ENCODE measurements around the gene CDKL5.

CDKL5 gene

DNA sequence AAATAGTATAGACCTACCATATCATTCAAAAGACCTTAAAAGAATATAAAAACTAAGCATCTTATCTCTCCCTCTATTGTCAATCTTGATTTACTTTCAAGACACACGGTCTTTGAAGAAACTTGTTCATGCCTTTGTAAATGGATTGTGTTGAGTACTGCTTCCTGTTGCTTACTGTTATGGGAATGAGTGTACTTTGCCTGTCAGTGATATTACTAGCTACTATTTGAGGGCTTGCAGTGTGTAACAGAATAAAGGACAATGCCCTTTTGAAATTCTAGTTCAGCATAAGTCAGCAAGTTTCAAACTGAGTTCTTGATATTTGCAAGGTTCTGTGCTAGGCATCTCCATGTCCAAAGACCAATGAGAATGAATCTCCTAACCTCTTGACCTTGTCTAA lies 36.0 kb downstream of the CDKL5 start:
- TF ChIP-seq CTCF (IDR thresholded peaks at IDR 0.05; ENCODE audit: low read depth, low read length, missing control alignments): no peak
- Histone ChIP-seq H3K27me3 (replicated peaks) (no peaks in the 10 kb centered on the region), H3K4me3 (ENCODE audit: low read depth, low read length) (no peak overlapping the region), H3K36me3 (replicated peaks) (no peaks in the 10 kb centered on the region), H3K27ac (no peak overlapping the region)
- in situ Hi-C loops (cut with HindIII; ENCODE audit: low pct_ligation_motif_present, low sequenced_read_pairs): no loop called here
- no peak for DNase-seq

DNA sequence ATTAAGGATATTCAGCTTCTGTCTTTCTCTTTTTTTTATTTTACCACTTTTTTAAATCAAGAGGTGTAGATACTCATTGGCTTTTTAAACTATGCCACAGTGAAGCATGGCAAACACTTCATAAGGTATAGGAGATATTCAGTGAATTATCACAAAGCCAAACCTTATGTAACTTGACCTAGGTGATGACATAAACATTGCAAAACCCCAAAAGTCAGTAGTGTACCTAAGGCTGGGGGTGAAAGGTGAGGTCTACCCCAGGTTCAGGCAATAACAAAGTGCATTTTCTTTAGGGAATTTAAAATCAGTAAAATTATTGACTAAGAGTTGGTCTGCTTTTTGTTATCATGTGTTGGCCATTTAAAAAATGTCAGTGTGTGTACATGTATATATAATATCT lies 39.1 kb downstream of the CDKL5 start:
- no peak overlapping the region for H3K4me3 ChIP-seq (ENCODE audit: low read depth, low read length)

DNA sequence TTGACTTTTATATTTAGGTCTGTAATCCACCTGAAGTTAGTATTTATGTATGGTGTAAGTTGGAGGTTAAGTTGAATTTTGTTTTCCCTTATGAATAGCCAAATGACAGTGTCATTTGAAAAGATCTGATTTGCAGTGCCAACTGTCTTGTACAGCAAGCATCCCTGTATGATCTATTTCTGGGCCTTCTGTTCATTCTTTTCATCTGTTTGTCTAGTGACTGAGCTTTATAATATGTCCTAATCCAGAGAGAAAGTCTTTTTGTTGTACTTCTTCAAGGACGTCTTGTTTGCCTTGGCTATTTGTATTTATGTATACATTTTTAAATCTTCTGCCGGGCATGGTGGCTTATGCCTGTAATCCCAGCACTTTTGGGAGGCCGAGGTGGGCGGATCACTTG lies 39.6 kb downstream of the CDKL5 start:
- no peak for DNase-seq
- in situ Hi-C loops (cut with HindIII; ENCODE audit: low pct_ligation_motif_present, low sequenced_read_pairs): no loop called here
- Histone ChIP-seq H3K27me3 (replicated peaks) (no peaks in the 10 kb centered on the region), H3K27ac (no peak overlapping the region), H3K4me3 (ENCODE audit: low read depth, low read length) (no peak overlapping the region), H3K36me3 (replicated peaks) (no peaks in the 10 kb centered on the region)
- no peak for TF ChIP-seq CTCF (IDR thresholded peaks at IDR 0.05; ENCODE audit: low read depth, low read length, missing control alignments)

More for the DNA sequence above, 39.1 kb downstream of the CDKL5 start:
- DNase-seq: no peak
- in situ Hi-C loops (cut with HindIII; ENCODE audit: low pct_ligation_motif_present, low sequenced_read_pairs): no loop called here
- Histone ChIP-seq H3K27ac (no peak overlapping the region), H3K27me3 (replicated peaks) (no peaks in the 10 kb centered on the region), H3K36me3 (replicated peaks) (no peaks in the 10 kb centered on the region)
- TF ChIP-seq CTCF (IDR thresholded peaks at IDR 0.05; ENCODE audit: low read depth, low read length, missing control alignments): no peak

DNA sequence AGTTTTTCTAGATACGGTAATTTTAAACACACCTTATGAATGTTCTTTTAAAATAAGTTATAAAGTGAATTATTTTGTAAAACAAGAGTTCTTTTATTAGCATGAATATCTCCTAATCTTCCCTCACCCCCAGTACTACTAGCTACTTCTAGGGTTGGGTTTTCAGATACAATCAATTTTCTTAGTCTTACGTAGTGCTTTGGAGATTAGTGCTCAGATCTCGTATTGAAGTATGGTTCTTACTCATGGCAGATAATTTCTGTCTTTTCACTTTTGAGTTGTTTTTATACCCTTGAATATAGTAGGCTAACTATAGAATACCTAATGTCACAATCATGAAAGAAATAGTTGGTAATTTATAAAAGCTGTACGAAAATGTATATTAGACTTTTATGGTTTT lies 43.2 kb downstream of the CDKL5 start:
- no peak for TF ChIP-seq CTCF (IDR thresholded peaks at IDR 0.05; ENCODE audit: low read depth, low read length, missing control alignments)
- Histone ChIP-seq H3K27ac (no peak overlapping the region), H3K4me3 (ENCODE audit: low read depth, low read length) (no peak overlapping the region), H3K36me3 (replicated peaks) (no peaks in the 10 kb centered on the region), H3K27me3 (replicated peaks) (no peaks in the 10 kb centered on the region)
- no peak for DNase-seq
- in situ Hi-C loops (cut with HindIII; ENCODE audit: low pct_ligation_motif_present, low sequenced_read_pairs): no loop called here

- no peak for TF ChIP-seq CTCF (IDR thresholded peaks at IDR 0.05; ENCODE audit: low read depth, low read length, missing control alignments)
- H3K27ac ChIP-seq: no peak overlapping the region
- H3K27me3 ChIP-seq (replicated peaks): no peaks in the 10 kb centered on the region
- in situ Hi-C loops (cut with HindIII; ENCODE audit: low pct_ligation_motif_present, low sequenced_read_pairs): no loop called here
- no peaks in the 10 kb centered on the region for H3K36me3 ChIP-seq (replicated peaks)
- no peak for DNase-seq
- no peak overlapping the region for H3K4me3 ChIP-seq (ENCODE audit: low read depth, low read length)
Measured at GRCh38 chrX:18471296-18471695, 45.9 kb downstream of the CDKL5 start.

GRCh38 chrX:18490806-18491555 lies 65.6 kb downstream of the CDKL5 start:
- Histone ChIP-seq H3K27me3 (replicated peaks) (no peaks in the 10 kb centered on the region), H3K27ac (peak overlapping the region; percentile 31), H3K36me3 (replicated peaks) (no peaks in the 10 kb centered on the region), H3K4me3 (ENCODE audit: low read depth, low read length) (no peak overlapping the region)
- peak; percentile 4 for DNase-seq
- in situ Hi-C loops (cut with HindIII; ENCODE audit: low pct_ligation_motif_present, low sequenced_read_pairs): no loop called here
- no peak for TF ChIP-seq CTCF (IDR thresholded peaks at IDR 0.05; ENCODE audit: low read depth, low read length, missing control alignments)
